Gastrocnemius medialis (tissue), 4 donors: ENCODE results near the gene PACSIN1.

Experiments used
- CTCF ChIP-seq, 5 experiments: fragments of 450-650 bp in 3 of 5; fragments of 200-600 bp in 2 of 5; sonication (generic) in 2 of 5; IDR thresholded peaks in 4 of 5; conservative IDR thresholded peaks in 1 of 5; 1 replicate in 4 of 5; 2 replicates in 1 of 5; pipeline ENCODE4 v1.5.1; 2016 to 2019; ENCODE audit warnings: antibody characterized with exemption in 5 of 5, mild to moderate bottlenecking in 3 of 5, moderate library complexity in 3 of 5
- POLR2A ChIP-seq, 2 donors: fragments of 450-650 bp; IDR thresholded peaks; one replicate each; pipeline ENCODE4 v1.6.1; 2017; ENCODE audit warnings: antibody characterized with exemption in 2 of 2, mild to moderate bottlenecking in 2 of 2, moderate library complexity in 2 of 2

- TF ChIP-seq POLR2A (IDR thresholded peaks at IDR 0.05) (no peak), CTCF (IDR thresholded peaks at IDR 0.05 in 4 of 5, conservative IDR thresholded peaks at IDR 0.05 in 1 of 5) (no peak)
These were observed 18.5 kb upstream of the PACSIN1 start for GRCh38 chr6:34447386-34447785.
